ENCODE measurements around the gene RGS5.

DNA sequence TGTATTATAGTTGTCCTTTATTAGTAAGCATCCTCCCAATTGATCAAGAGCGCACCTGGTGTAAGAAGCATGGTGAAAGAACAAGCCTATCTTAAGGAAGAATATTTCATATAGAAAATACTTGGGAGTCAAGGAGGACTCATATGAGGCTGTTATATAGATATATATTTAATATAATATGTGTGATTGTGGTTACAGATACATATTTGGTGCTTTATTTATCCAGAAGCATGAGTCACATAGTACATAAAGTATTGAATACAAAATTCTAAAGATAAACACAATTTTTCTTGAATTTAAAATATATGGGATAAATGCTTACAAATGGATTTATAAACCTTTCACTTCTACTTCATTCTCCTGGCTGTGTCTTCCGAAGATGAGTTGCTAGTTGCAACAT is 60.6 kb downstream of the RGS5 start:
- TF ChIP-seq, protein P1, sequence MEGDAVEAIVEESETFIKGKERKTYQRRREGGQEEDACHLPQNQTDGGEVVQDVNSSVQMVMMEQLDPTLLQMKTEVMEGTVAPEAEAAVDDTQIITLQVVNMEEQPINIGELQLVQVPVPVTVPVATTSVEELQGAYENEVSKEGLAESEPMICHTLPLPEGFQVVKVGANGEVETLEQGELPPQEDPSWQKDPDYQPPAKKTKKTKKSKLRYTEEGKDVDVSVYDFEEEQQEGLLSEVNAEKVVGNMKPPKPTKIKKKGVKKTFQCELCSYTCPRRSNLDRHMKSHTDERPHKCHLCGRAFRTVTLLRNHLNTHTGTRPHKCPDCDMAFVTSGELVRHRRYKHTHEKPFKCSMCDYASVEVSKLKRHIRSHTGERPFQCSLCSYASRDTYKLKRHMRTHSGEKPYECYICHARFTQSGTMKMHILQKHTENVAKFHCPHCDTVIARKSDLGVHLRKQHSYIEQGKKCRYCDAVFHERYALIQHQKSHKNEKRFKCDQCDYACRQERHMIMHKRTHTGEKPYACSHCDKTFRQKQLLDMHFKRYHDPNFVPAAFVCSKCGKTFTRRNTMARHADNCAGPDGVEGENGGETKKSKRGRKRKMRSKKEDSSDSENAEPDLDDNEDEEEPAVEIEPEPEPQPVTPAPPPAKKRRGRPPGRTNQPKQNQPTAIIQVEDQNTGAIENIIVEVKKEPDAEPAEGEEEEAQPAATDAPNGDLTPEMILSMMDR (IDR thresholded peaks at IDR 0.05 in 2 of 3, conservative IDR thresholded peaks at IDR 0.05 in 1 of 3; ENCODE audit: borderline replicate concordance in 1 of 3, insufficient read depth in 1 of 3, low read depth in 2 of 3, low read length in 2 of 3): no peak
- TF ChIP-seq, protein P2, sequence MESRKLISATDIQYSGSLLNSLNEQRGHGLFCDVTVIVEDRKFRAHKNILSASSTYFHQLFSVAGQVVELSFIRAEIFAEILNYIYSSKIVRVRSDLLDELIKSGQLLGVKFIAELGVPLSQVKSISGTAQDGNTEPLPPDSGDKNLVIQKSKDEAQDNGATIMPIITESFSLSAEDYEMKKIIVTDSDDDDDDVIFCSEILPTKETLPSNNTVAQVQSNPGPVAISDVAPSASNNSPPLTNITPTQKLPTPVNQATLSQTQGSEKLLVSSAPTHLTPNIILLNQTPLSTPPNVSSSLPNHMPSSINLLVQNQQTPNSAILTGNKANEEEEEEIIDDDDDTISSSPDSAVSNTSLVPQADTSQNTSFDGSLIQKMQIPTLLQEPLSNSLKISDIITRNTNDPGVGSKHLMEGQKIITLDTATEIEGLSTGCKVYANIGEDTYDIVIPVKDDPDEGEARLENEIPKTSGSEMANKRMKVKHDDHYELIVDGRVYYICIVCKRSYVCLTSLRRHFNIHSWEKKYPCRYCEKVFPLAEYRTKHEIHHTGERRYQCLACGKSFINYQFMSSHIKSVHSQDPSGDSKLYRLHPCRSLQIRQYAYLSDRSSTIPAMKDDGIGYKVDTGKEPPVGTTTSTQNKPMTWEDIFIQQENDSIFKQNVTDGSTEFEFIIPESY (IDR thresholded peaks at IDR 0.05; ENCODE audit: extremely low read depth, insufficient replicate concordance, low read length): no peak
- no peak for TF ChIP-seq EZH2 (IDR thresholded peaks at IDR 0.05)
- TF ChIP-seq, protein P3, sequence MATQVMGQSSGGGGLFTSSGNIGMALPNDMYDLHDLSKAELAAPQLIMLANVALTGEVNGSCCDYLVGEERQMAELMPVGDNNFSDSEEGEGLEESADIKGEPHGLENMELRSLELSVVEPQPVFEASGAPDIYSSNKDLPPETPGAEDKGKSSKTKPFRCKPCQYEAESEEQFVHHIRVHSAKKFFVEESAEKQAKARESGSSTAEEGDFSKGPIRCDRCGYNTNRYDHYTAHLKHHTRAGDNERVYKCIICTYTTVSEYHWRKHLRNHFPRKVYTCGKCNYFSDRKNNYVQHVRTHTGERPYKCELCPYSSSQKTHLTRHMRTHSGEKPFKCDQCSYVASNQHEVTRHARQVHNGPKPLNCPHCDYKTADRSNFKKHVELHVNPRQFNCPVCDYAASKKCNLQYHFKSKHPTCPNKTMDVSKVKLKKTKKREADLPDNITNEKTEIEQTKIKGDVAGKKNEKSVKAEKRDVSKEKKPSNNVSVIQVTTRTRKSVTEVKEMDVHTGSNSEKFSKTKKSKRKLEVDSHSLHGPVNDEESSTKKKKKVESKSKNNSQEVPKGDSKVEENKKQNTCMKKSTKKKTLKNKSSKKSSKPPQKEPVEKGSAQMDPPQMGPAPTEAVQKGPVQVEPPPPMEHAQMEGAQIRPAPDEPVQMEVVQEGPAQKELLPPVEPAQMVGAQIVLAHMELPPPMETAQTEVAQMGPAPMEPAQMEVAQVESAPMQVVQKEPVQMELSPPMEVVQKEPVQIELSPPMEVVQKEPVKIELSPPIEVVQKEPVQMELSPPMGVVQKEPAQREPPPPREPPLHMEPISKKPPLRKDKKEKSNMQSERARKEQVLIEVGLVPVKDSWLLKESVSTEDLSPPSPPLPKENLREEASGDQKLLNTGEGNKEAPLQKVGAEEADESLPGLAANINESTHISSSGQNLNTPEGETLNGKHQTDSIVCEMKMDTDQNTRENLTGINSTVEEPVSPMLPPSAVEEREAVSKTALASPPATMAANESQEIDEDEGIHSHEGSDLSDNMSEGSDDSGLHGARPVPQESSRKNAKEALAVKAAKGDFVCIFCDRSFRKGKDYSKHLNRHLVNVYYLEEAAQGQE (IDR thresholded peaks at IDR 0.05; ENCODE audit: low read depth): no peak
- no peak for TF ChIP-seq RAD21 (IDR thresholded peaks at IDR 0.05; ENCODE audit: low read depth)
- TF ChIP-seq SP1 (IDR thresholded peaks at IDR 0.05; ENCODE audit: low read depth): no peak
- no peak for TF ChIP-seq POLR2AphosphoS5 (IDR thresholded peaks at IDR 0.05; ENCODE audit: low read depth, low read length)
- no peak for TF ChIP-seq EGR1 (IDR thresholded peaks at IDR 0.05; ENCODE audit: low read depth)
- no peak for TF ChIP-seq EZH2phosphoT487 (IDR thresholded peaks at IDR 0.05; ENCODE audit: borderline replicate concordance)
- no peak for TF ChIP-seq POLR2A (IDR thresholded peaks at IDR 0.05; ENCODE audit: borderline replicate concordance, extremely low read depth, insufficient read depth, insufficient read length)
- no peak for TF ChIP-seq ZFX (IDR thresholded peaks at IDR 0.05)
- TF ChIP-seq JUND (IDR thresholded peaks at IDR 0.05): no peak
- TF ChIP-seq TCF7L2 (IDR thresholded peaks at IDR 0.05; ENCODE audit: borderline replicate concordance, extremely low read depth, insufficient read depth, insufficient read length): no peak

All from HCT116 (cell line).